Gastrocnemius medialis (tissue), 4 donors: ENCODE measurements around the gene STON1. TPM values are rescaled to one million over a fixed set of nuclear protein-coding genes. Genes with fewer than 3 reads are reported as not detected.
"Not testable (repeated sequence)": the region's sequence is repeated elsewhere in the genome, so short reads cannot be mapped to it uniquely, and the experiment has no call there.

ENCODE experiments used
- ATAC-seq, 2 donors: fragments of 150-250 bp; one replicate each; pipeline ENCODE4 v1.9.1; 2016
- DNase-seq, 2 donors: peaks; one replicate each; pipeline ENCODE4 v3.0.0-alpha.2; 2019
- H3K27ac ChIP-seq, 4 donors: fragments of 200-600 bp; sonication (generic); 1 replicate in 1 of 4; 2 replicates in 3 of 4; pipeline ENCODE4 v1.5.1; 2016 to 2018; ENCODE audit warnings: mild to moderate bottlenecking in 2 of 4, moderate library complexity in 1 of 4
- H3K27me3 ChIP-seq, 3 donors: fragments of 200-600 bp; sonication (generic) in 2 of 3; 1 replicate in 1 of 3; 2 replicates in 2 of 3; pipeline versions ENCODE4 v1.5.1 to v1.6.0; 2016 to 2019; ENCODE audit warnings: mild to moderate bottlenecking in 1 of 3, moderate library complexity in 1 of 3
- H3K36me3 ChIP-seq, 2 donors: fragments of 200-600 bp; sonication (generic) in 1 of 2; one replicate each; pipeline ENCODE4 v1.5.1; 2017 to 2018
- H3K4me1 ChIP-seq, 2 donors: fragments of 200-600 bp; sonication (generic) in 1 of 2; one replicate each; pipeline ENCODE4 v1.5.1; 2016 to 2017; ENCODE audit warnings: mild to moderate bottlenecking in 2 of 2
- H3K4me3 ChIP-seq, 4 donors: fragments of 200-600 bp; sonication (generic) in 3 of 4; 1 replicate in 1 of 4; 2 replicates in 3 of 4; pipeline ENCODE4 v1.5.1; 2016 to 2019; ENCODE audit warnings: mild to moderate bottlenecking in 2 of 4
- H3K9me3 ChIP-seq, 3 donors: fragments of 200-600 bp; sonication (generic) in 2 of 3; 1 replicate in 1 of 3; 2 replicates in 2 of 3; pipeline ENCODE4 v1.5.1; 2016 to 2019
- CTCF ChIP-seq, 5 experiments: fragments of 450-650 bp in 3 of 5; fragments of 200-600 bp in 2 of 5; sonication (generic) in 2 of 5; IDR thresholded peaks in 4 of 5; conservative IDR thresholded peaks in 1 of 5; 1 replicate in 4 of 5; 2 replicates in 1 of 5; pipeline ENCODE4 v1.5.1; 2016 to 2019; ENCODE audit warnings: antibody characterized with exemption in 5 of 5, mild to moderate bottlenecking in 3 of 5, moderate library complexity in 3 of 5
- POLR2A ChIP-seq, 2 donors: fragments of 450-650 bp; IDR thresholded peaks; one replicate each; pipeline ENCODE4 v1.6.1; 2017; ENCODE audit warnings: antibody characterized with exemption in 2 of 2, mild to moderate bottlenecking in 2 of 2, moderate library complexity in 2 of 2
- in situ Hi-C, 4 donors: fragments of 200-750 bp; cut with MboI; loops; one replicate each; pipeline versions ENCODE4 v1.15.0 to v1.8.0; 2017; ENCODE audit warnings: low sequenced_read_pairs in 4 of 4
- intact Hi-C: fragments of 100-400 bp; cut with DNase I; formaldehyde crosslinking; loops from one replicate; pipeline ENCODE4 v1.15.1; 2023; ENCODE audit warnings: low total_unique reads
- total RNA-seq, 4 donors: library from RNA; depleted of rRNA; stranded (reverse); fragments of >200 nt; gene quantifications; one replicate each; pipeline versions ENCODE4 v1.1.0 to v1.2.3, GENCODE V29; 2016

STON1 gene
- total RNA-seq, 4 donors from 2014 or later = 2.6 to 5.2 (median 3.5) TPM

DNA sequence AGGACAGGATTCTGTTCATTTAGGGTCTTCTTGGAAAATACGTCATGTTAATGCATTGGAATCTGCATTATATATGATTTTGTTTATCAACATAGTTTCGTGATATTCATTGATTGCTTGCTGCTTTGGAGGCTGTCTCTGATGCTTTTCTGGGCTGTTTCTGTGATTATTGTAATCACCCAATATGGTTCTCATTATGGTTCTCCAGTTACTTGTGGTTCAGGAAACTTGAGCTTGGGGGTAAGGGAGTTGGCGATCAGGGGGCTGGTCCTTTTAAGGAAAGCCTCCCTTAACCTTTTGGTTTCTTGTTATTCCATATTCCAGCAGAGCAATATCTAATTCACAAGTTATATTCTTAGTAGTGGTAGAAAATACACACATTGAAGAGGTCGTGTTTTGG, 17.4 kb upstream of the STON1 start:
- in situ Hi-C loops = no loop called here
- intact Hi-C loops = loop anchor here (10.0 kb wide), 1 partner anchor 1438 kb away; no protein-coding TSS in a partner anchor
- no peak for TF ChIP-seq POLR2A (IDR thresholded peaks at IDR 0.05)
- TF ChIP-seq CTCF (IDR thresholded peaks at IDR 0.05 in 4 of 5, conservative IDR thresholded peaks at IDR 0.05 in 1 of 5) = no peak
- H3K4me1 ChIP-seq = no peaks in the 10 kb centered on the region
- peaks cover 0 to 42% of the 10 kb centered on the region in 2 donors for H3K36me3 ChIP-seq
- no peak overlapping the region for H3K27ac ChIP-seq
- DNase-seq = no peak
- H3K4me3 ChIP-seq = no peak overlapping the region
- no peaks in the 10 kb centered on the region for H3K9me3 ChIP-seq
- no peaks in the 10 kb centered on the region for H3K27me3 ChIP-seq
- no peak for ATAC-seq

DNA sequence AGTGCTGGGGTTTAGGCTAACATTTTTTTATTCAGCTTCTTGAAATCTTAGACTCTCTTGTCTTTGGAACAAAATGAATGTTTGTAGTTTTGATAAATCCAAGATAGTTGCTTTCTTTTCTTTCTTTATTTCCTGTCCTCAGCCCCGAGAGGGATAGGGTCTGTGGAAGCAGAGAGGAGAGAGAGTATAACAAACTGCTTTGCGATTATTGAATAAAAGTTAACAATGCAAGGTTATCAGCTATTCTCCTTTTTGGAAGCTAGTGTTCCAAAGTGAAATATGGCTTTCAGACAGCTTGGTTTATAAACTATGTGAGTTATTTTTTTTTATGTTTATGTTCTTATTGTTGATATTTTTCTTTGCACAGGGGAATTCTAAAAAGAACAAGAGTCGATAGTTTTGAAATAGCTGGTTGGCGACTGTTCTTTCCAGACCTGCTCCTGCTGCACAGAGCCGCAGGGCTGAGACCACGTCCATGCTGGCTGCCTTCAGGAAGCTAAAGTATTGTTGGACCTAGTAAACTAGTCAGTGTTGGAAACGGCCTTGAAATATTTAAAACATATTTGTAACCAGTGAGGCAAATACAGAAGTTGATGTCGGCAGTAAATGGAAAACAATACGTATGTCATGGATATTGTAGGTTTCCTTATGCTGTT, 15.5 kb upstream of the STON1 start:
- Histone ChIP-seq H3K9me3 (no peaks in the 10 kb centered on the region), H3K27me3 (no peaks in the 10 kb centered on the region), H3K4me1 (no peaks in the 10 kb centered on the region), H3K27ac (peak overlapping the region in 1 of 4 donors; percentile 17), H3K36me3 (peaks cover 0 to 50% of the 10 kb centered on the region in 2 donors), H3K4me3 (no peak overlapping the region)
- DNase-seq = no peak
- intact Hi-C loops (loop anchor here (10.0 kb wide), 1 partner anchor 1440 kb away; no protein-coding TSS in a partner anchor), in situ Hi-C loops (no loop called here)
- ATAC-seq = no peak
- TF ChIP-seq POLR2A (IDR thresholded peaks at IDR 0.05) (no peak), CTCF (IDR thresholded peaks at IDR 0.05 in 4 of 5, conservative IDR thresholded peaks at IDR 0.05 in 1 of 5) (no peak)

DNA sequence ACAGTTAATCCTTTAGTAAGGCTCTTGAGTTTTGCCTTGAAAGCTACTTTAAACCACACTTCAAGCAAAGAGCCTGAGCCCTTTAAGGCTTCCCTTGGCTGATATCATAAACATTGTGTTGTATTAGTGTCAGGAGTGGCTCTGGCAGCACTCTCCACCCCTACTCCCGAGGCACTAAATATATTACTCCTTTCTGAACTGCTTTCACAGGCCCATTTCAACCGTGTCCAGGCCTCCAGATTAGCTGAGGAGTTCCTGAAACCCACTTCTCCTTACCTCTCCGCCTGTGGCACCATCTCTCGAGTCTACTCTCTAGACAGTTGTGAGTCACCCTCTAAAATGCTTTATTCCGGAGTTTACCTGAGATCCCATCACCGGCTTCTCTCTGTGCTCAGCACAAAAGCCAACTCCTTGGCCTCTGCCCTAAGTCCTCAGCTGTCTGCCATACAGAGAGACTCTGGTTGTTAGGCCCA, 14.4 kb upstream of the STON1 start:
- Histone ChIP-seq H3K4me1 (no peaks in the 10 kb centered on the region), H3K9me3 (no peaks in the 10 kb centered on the region), H3K36me3 (peaks cover 0 to 50% of the 10 kb centered on the region in 2 donors), H3K4me3 (no peak overlapping the region), H3K27ac (peak overlapping the region in 2 of 4 donors; percentile 17 to 37), H3K27me3 (no peaks in the 10 kb centered on the region)
- TF ChIP-seq POLR2A (IDR thresholded peaks at IDR 0.05) = no peak
- ATAC-seq (no peak), DNase-seq (no peak)
- in situ Hi-C loops (no loop called here), intact Hi-C loops (loop anchor here (10.0 kb wide), 1 partner anchor 1441 kb away; no protein-coding TSS in a partner anchor)

GRCh38 chr2:48519593-48519992, 10.4 kb upstream of the STON1 start:
- H3K27ac ChIP-seq = no peak overlapping the region
- intact Hi-C loops = loop anchor here (10.0 kb wide), 1 partner anchor 1445 kb away; no protein-coding TSS in a partner anchor
- H3K4me1 ChIP-seq = no peaks in the 10 kb centered on the region
- H3K27me3 ChIP-seq = no peaks in the 10 kb centered on the region
- no peak overlapping the region for H3K4me3 ChIP-seq
- in situ Hi-C loops = no loop called here
- H3K9me3 ChIP-seq = no peaks in the 10 kb centered on the region
- peaks cover 0 to 34% of the 10 kb centered on the region in 2 donors for H3K36me3 ChIP-seq
- DNase-seq (no peak), ATAC-seq (no peak)
- TF ChIP-seq POLR2A (IDR thresholded peaks at IDR 0.05) = no peak
- TF ChIP-seq CTCF (IDR thresholded peaks at IDR 0.05 in 4 of 5, conservative IDR thresholded peaks at IDR 0.05 in 1 of 5) = no peak

- peaks cover 19 to 22% of the 10 kb centered on the region in 2 donors for H3K4me1 ChIP-seq
- H3K9me3 ChIP-seq, H3K27me3 ChIP-seq, H3K4me3 ChIP-seq, H3K36me3 ChIP-seq, intact Hi-C loops, in situ Hi-C loops, ATAC-seq, DNase-seq: not testable (repeated sequence)
- peak overlapping the region; percentile 17 to 82 (median 76) for H3K27ac ChIP-seq
These were observed 5.2 kb upstream of the STON1 start for GRCh38 chr2:48524756-48525155.
